HG03097 (cell line): Measurements from ENCODE around the gene SPON1.
"Not testable (repeated sequence)": the region's sequence is repeated elsewhere in the genome, so short reads cannot be mapped to it uniquely, and the experiment has no call there.

ENCODE experiments used
- ATAC-seq: cut with Tn5 transposase; IDR thresholded peaks from one replicate; pipeline ENCODE4 v1.9.1; 2021; ENCODE audit not compliant: unreplicated experiment, low FRiP score

Gene SPON1

GRCh38 chr11:13972944-13973343, 10.4 kb downstream of the SPON1 start:
- no peak for ATAC-seq

- ATAC-seq, result no peak
Measured at GRCh38 chr11:13974631-13975030, 12.1 kb downstream of the SPON1 start.

GRCh38 chr11:13983081-13983751, 20.7 kb downstream of the SPON1 start:
- no peak for ATAC-seq

GRCh38 chr11:13984616-13985450, 22.3 kb downstream of the SPON1 start:
- no peak for ATAC-seq

GRCh38 chr11:13986695-13987094, 24.2 kb downstream of the SPON1 start:
- ATAC-seq, result not testable (repeated sequence)

GRCh38 chr11:13992158-13992856, 29.8 kb downstream of the SPON1 start:
- ATAC-seq, result not testable (repeated sequence)

GRCh38 chr11:13993096-13993765, 30.7 kb downstream of the SPON1 start:
- ATAC-seq, result no peak

GRCh38 chr11:13997881-13998280, 35.4 kb downstream of the SPON1 start:
- no peak for ATAC-seq

- no peak for ATAC-seq
Measured at GRCh38 chr11:13999704-14000103, 37.2 kb downstream of the SPON1 start.

- no peak for ATAC-seq
Measured at GRCh38 chr11:14001597-14001996, 39.1 kb downstream of the SPON1 start.

GRCh38 chr11:14007566-14007965, 45.0 kb downstream of the SPON1 start:
- ATAC-seq, result no peak

- no peak for ATAC-seq
Measured at GRCh38 chr11:14010665-14011064, 48.1 kb downstream of the SPON1 start.

GRCh38 chr11:14012846-14013245, 50.3 kb downstream of the SPON1 start:
- no peak for ATAC-seq

GRCh38 chr11:14015711-14016110, 53.2 kb downstream of the SPON1 start:
- no peak for ATAC-seq

- no peak for ATAC-seq
Measured at GRCh38 chr11:14018441-14018840, 55.9 kb downstream of the SPON1 start.

- ATAC-seq, result no peak
Measured at GRCh38 chr11:14021738-14022137, 59.2 kb downstream of the SPON1 start.

- ATAC-seq, result no peak
Measured at GRCh38 chr11:14022251-14022650, 59.7 kb downstream of the SPON1 start.

GRCh38 chr11:14022821-14023220, 60.3 kb downstream of the SPON1 start:
- ATAC-seq, result no peak

GRCh38 chr11:14026961-14027360, 64.4 kb downstream of the SPON1 start:
- no peak for ATAC-seq

GRCh38 chr11:14027525-14027924, 65.0 kb downstream of the SPON1 start:
- no peak for ATAC-seq

- ATAC-seq, result no peak
Measured at GRCh38 chr11:14029440-14029839, 66.9 kb downstream of the SPON1 start.
